T-helper 2 cell treated with Interferon-gamma antibody and Interleukin-4, amounts not matched to agents 100 ng/mL and 5 ng/mL, for 36 hours (primary cell): ENCODE measurements around the gene F7. TPM values are rescaled to one million over a fixed set of nuclear protein-coding genes. Genes with fewer than 3 reads are reported as not detected.
"Not testable (repeated sequence)": the region's sequence is repeated elsewhere in the genome, so short reads cannot be mapped to it uniquely, and the experiment has no call there.

Experiments used
- intact Hi-C: fragments of 100-400 bp; cut with micrococcal nuclease; formaldehyde crosslinking; loops from one replicate; pipeline ENCODE4 v1.15.1; 2023
- total RNA-seq: library from RNA; stranded (reverse); gene quantifications from 2 replicates; pipeline ENCODE4 v1.2.3, GENCODE V29; 2022

The F7 gene
- total RNA-seq, 1 donor from 2014 or later: not detected

GRCh38 chr13:113102302-113102701 lies 3.3 kb upstream of the F7 start:
- intact Hi-C loops: not testable (repeated sequence)

- intact Hi-C loops: no loop called here
Measured at GRCh38 chr13:113102727-113103126, 2.9 kb upstream of the F7 start.

GRCh38 chr13:113103646-113104045 lies 1.9 kb upstream of the F7 start:
- intact Hi-C loops: no loop called here

DNA sequence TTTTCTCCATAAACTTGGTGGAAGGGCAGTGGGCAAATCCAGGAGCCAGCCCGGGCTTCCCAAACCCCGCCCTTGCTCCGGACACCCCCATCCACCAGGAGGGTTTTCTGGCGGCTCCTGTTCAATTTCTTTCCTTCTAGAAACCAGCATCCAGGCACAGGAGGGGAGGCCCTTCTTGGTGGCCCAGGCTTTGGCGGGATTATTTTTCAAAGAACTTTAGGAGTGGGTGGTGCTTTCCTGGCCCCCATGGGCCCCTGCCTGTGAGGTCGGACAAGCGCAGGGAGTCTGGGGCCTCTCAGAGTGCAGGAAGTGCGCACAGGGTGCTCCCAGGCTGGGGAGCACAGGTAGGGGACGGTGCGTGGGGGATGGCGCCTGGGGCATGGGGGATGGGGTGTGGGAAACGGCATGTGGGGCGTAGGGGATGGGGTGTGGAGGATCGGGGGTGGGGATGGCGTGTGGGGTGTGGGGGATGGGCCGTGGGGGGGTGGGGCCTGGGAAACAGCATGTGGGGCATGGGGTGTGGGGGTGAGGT lies 396 bp downstream of the F7 start:
- intact Hi-C loops: no loop called here

DNA sequence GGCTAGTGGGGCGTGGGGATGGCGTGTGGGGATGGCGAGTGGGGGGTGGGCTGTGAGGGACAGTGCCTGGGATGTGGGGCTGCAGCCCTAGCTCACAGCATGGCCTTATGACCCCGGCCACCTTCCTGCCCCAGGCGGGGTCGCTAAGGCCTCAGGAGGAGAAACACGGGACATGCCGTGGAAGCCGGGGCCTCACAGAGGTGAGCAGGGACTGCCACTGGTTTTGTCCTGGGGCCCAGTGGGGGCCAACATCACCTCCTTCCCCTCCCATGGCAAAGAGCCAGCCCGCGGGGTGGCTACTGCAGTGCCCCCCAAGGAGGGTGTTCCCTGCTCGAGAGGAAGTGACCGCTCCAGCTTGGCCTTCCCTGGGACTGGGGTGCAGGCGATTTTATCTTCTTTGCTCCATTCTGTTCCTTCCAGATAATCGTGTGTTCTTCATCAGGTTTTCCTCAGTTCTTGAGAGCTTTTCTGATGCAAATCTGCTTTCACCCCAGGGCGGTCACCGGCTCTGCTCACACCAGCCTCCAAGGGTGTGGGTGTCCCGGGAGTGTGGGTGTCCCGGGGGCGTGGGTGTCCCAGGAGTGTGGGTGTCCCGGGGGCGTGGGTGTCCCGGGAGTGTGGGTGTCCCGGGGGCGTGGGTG lies 1.2 kb downstream of the F7 start:
- intact Hi-C loops: no loop called here

- intact Hi-C loops: not testable (repeated sequence)
Measured at GRCh38 chr13:113108521-113108920, 2.9 kb downstream of the F7 start.

GRCh38 chr13:113109151-113110047 lies 3.8 kb downstream of the F7 start:
- intact Hi-C loops: no loop called here

DNA sequence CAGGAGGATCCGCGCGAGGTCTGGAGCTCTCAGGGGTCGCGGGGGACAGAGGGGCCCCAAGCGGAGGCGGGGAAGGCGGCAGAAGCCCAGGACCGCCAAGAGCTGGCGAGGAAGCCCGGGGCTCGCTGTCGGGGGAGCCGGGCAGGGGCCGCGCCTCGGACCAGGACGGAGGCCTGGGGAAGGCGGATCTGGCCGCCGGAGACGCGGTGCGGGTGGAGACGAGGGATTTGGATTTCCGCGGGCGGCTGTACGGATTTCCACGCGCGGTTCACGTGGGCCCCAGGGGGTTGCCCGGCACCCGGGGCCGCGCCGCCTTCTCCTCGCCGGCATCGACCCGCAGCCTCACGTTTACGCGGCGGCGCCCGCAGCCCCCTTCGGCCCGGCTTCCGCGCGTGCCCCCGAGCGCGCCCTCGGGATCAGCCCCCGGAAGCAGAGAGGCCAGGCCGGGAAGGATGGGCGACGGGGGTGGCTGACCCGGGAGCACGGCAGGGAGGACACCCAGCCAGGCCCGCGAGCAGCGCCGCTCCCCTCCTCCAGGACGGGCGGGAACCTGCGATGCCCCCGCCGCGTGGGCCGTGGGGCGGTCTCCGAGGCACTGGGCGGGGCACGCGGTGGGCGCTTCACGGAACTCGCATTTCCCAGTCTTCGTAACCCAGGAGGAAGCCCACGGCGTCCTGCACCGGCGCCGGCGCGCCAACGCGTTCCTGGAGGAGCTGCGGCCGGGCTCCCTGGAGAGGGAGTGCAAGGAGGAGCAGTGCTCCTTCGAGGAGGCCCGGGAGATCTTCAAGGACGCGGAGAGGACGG lies 4.7 kb downstream of the F7 start:
- intact Hi-C loops: no loop called here

DNA sequence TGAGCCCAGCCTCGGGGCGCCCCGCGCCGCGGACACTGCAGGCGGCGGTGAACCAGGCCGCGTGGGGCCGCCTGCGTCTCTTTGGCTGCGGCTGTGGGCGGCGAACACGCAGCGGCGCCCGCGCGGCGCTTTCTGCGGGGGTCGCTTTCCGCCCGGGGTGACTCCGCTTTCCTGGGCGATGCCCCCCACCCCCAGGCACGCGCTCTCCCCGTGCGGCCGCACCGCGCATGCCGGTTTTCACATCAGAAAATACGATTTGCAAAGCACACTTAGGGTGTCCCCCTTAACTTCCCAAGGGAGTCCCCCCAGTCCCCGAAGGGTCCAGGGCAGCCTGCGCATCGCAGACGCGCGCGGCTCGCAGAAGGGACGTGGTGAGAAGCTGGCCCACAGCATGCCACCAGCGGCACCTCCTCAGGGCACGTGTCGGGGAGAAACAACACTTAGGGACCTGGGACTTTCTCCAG lies 5.3 kb downstream of the F7 start:
- intact Hi-C loops: no loop called here

DNA sequence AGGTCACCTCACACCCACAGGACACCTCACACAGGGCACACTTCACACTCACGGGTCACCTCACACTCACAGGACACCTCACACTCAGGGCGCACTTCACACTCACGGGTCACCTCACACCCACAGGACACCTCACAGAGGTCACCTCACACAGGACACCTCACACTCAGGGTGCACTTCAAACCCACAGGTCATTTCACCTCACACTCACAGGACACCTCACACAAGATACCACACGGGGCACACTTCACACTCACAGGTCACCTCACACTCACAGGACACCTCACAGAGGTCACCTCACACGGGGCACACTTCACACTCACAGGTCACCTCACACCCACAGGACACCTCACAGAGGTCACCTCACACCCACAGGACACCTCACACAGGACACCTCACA lies 6.2 kb downstream of the F7 start:
- intact Hi-C loops: not testable (repeated sequence)

- intact Hi-C loops: not testable (repeated sequence)
Measured at GRCh38 chr13:113112475-113112874, 6.9 kb downstream of the F7 start.

GRCh38 chr13:113112893-113113845 lies 7.6 kb downstream of the F7 start:
- intact Hi-C loops: no loop called here

- intact Hi-C loops: no loop called here
Measured at GRCh38 chr13:113113846-113114271, 8.3 kb downstream of the F7 start.

DNA sequence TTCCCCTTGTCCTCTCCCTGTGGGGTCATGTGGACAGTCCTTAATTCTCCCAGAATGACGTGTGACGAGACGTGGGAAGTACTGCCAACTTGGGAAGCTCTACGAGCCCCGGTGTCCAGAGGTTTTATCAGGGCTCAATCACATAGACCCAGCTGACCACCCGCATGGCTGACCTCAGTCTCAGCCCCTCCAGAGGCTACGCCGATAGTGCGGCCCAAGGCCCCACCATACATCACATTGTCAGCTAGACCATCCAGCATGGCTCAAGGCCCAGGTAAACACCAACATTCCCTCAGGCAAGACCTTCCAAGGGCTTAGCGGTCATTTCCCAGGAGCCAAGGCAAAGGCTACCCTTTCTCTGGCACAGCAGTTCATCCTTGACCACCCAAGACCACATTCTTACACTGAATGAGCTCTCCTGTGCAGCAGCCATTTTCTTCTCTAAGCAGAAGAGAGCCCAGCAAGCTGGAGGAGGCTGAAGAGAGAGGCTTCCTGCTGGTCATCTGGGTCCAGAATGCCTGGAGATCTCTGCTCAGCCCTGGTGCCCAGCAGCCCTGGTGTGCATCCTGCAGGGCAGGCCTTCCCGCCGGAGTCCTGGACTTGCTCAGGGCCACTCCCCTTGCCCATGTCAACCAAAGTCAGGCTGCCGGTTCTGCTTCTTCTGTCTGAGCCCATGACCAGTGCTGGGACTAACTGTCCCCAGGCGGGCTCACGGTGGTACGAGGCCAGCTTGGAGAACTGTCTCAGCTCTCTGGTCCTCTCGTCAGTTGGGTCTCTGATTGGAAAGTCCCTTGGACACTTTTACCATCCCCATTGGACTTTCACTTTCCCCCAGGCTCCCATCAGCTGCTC lies 9.1 kb downstream of the F7 start:
- intact Hi-C loops: no loop called here

DNA sequence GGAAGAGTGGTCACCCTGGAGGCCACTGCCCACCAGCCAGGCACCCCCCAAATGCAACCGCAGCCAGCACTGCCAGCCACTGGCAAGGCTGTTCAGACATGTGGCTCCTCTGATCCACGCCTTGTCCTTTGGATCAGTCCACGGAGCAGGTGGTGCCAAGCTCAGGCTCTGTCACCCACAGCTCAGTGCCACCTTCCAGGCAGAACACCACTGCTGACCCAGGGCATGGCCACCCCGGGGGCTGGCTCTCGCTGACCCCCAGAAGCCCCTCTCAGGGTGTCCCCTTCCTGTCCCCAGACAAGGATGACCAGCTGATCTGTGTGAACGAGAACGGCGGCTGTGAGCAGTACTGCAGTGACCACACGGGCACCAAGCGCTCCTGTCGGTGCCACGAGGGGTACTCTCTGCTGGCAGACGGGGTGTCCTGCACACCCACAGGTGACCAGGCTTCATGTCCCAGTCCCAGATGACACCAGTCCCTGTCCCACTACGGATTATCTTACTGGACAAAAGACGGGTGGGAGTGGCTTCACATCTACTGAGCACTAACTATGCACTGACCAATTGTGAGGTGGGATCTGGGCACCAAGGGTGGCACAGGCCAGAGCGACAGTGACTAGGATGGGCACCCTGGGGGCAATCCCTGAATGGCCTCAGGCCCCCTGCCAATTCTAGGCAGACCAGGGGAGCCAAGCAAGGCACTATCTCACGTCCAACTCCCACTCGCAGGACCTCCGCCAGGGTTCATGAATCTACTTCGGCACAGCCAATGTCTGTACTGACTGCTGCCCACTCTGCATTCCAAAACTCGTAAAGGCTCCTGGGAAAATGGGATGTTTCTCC lies 10.0 kb downstream of the F7 start:
- intact Hi-C loops: no loop called here

DNA sequence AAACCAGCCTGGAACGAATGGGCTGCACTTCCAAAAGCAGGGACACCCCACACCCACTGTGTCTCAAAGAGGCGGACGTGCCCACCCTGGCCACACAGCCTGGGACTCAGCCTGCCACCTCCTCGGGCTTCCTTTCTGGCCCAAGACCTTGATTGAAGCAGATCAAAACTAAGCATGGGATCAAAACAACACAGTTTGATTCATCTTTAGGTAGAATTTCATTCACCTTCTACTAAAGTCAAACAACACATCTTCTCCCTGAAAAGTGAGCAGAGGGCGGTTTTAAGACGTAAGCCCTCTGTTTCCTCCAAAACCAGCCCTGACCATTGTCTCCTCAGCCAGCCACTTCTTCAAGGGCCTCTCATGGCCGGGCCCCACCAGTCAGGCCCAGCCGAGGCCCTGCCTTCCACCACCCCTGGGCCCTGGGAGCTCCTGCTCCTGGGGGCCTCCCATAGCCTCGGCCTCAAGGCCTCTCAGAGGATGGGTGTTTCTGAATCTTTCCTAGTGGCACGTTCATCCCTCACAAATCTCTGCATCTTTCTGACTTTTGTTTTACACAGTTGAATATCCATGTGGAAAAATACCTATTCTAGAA lies 10.7 kb downstream of the F7 start:
- intact Hi-C loops: no loop called here

DNA sequence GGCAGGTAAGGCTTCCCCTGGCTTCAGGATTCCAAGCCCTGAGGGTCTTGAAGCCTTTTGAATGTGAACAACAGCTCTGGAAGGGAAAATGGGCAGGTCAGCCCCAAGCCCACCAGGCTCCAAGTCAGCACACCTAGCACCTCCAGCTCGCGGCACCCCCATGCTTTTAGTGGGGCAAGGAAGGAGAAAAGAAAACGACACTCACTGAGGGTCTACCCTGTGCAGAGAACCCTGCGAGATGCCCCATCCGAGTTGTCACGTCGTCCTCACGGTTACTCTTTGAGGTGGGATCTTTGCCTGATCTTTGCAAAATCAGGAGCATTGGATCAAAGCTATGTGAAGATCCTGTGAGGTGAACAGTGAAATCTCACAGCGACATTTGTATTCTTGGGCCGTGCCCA lies 11.3 kb downstream of the F7 start:
- intact Hi-C loops: no loop called here

GRCh38 chr13:113117335-113117872 lies 11.8 kb downstream of the F7 start:
- intact Hi-C loops: no loop called here
